ENCODE measurements around the gene ZNF385A. TPM values are rescaled to one million over a fixed set of nuclear protein-coding genes. Genes with fewer than 3 reads are reported as not detected.

The ZNF385A gene
- total and polyA plus RNA-seq, 2 of the 8 experiments (the other 6 are each of a cell fraction or from before 2014, with no cell fraction given): 5.2 to 14.3 TPM

DNA sequence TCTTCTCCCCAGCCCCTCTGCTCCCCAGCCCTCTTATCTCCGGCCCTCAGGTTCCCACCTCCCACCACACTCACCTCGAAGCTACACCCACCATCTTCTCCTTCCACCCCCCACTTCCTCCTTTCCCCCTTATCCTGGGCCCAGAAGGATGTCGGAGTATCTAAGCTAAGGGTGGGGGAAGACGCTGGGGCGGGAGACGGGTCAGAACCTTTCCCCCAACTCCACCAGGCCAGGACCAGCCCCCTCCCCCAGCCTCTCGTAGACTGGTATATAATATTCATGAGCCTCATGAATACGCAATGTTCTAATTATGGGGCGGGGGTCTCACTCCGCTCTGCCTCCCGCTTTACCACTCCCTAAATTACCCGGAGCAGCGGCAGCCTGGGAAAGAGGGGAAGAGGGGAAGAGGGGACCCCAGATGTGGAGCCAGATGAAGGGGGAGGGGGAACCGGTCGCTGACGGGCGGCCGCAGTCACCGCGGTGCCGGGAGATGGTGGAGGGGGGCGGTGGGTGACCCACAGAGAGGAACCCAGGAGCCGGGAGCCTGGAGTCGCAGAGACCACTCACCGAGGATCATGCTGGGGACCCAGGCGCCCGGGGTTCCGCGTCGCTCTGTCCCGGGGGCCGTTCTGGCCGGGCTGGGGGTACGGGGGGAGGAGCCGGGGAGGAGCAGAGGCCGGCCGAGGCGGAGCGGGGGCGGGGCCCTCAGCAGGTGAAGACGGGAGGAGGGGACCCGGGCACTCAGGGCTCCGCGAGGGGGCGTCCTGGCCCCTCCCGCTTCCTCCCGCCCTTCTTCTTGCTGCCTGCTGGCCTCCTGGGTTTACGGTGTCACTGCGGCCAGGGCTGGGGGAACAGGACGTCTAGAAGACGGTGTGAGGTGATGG is 6.4 kb upstream of the ZNF385A start (continued):
- TF ChIP-seq, protein P1, sequence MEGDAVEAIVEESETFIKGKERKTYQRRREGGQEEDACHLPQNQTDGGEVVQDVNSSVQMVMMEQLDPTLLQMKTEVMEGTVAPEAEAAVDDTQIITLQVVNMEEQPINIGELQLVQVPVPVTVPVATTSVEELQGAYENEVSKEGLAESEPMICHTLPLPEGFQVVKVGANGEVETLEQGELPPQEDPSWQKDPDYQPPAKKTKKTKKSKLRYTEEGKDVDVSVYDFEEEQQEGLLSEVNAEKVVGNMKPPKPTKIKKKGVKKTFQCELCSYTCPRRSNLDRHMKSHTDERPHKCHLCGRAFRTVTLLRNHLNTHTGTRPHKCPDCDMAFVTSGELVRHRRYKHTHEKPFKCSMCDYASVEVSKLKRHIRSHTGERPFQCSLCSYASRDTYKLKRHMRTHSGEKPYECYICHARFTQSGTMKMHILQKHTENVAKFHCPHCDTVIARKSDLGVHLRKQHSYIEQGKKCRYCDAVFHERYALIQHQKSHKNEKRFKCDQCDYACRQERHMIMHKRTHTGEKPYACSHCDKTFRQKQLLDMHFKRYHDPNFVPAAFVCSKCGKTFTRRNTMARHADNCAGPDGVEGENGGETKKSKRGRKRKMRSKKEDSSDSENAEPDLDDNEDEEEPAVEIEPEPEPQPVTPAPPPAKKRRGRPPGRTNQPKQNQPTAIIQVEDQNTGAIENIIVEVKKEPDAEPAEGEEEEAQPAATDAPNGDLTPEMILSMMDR (IDR thresholded peaks at IDR 0.05; ENCODE audit: control extremely low read depth in 1 of 3, insufficient read depth in 1 of 3, low read depth in 1 of 3, low read length in 3 of 3): peak; percentile 30 to 33 (median 32)
- TF ChIP-seq, protein P2, sequence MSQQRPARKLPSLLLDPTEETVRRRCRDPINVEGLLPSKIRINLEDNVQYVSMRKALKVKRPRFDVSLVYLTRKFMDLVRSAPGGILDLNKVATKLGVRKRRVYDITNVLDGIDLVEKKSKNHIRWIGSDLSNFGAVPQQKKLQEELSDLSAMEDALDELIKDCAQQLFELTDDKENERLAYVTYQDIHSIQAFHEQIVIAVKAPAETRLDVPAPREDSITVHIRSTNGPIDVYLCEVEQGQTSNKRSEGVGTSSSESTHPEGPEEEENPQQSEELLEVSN (IDR thresholded peaks at IDR 0.05): no peak
- TF ChIP-seq SUZ12 (IDR thresholded peaks at IDR 0.05; ENCODE audit: low read length) (no peak), TCF12 (IDR thresholded peaks at IDR 0.05; ENCODE audit: low read depth, low read length) (0 out of 2 replicates have a peak, but pooled peaks have one; percentile 21), GABPA (IDR thresholded peaks at IDR 0.05; ENCODE audit: borderline replicate concordance, insufficient read depth, low read length) (no peak), SRF (IDR thresholded peaks at IDR 0.05; ENCODE audit: low read depth, low read length) (no peak), NANOG (IDR thresholded peaks at IDR 0.05; ENCODE audit: insufficient read depth, low read depth, low read length, poor library complexity, severe bottlenecking) (no peak), ZNF274 (IDR thresholded peaks at IDR 0.05; ENCODE audit: borderline replicate concordance, extremely low read depth, low read length) (no peak), RNF2 (IDR thresholded peaks at IDR 0.05; ENCODE audit: borderline replicate concordance, low read depth, low read length, missing control alignments, poor library complexity, severe bottlenecking) (no peak), JUND (IDR thresholded peaks at IDR 0.05; ENCODE audit: low read length) (no peak), KDM4A (IDR thresholded peaks at IDR 0.05; ENCODE audit: low read depth, low read length, severe bottlenecking) (peak; percentile 63), POLR2AphosphoS5 (IDR thresholded peaks at IDR 0.05; ENCODE audit: low read depth, low read length) (no peak)
- TF ChIP-seq, protein P3, sequence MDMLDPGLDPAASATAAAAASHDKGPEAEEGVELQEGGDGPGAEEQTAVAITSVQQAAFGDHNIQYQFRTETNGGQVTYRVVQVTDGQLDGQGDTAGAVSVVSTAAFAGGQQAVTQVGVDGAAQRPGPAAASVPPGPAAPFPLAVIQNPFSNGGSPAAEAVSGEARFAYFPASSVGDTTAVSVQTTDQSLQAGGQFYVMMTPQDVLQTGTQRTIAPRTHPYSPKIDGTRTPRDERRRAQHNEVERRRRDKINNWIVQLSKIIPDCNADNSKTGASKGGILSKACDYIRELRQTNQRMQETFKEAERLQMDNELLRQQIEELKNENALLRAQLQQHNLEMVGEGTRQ (IDR thresholded peaks at IDR 0.05; ENCODE audit: low read length): no peak
- TF ChIP-seq, protein P4, sequence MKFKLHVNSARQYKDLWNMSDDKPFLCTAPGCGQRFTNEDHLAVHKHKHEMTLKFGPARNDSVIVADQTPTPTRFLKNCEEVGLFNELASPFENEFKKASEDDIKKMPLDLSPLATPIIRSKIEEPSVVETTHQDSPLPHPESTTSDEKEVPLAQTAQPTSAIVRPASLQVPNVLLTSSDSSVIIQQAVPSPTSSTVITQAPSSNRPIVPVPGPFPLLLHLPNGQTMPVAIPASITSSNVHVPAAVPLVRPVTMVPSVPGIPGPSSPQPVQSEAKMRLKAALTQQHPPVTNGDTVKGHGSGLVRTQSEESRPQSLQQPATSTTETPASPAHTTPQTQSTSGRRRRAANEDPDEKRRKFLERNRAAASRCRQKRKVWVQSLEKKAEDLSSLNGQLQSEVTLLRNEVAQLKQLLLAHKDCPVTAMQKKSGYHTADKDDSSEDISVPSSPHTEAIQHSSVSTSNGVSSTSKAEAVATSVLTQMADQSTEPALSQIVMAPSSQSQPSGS (IDR thresholded peaks at IDR 0.05; ENCODE audit: low read length): no peak
